ENCODE data around the gene BGN. TPM values are rescaled to one million over a fixed set of nuclear protein-coding genes. Genes with fewer than 3 reads are reported as not detected.

BGN gene
- total RNA-seq, 1 experiment from 2014 or later = not detected

DNA sequence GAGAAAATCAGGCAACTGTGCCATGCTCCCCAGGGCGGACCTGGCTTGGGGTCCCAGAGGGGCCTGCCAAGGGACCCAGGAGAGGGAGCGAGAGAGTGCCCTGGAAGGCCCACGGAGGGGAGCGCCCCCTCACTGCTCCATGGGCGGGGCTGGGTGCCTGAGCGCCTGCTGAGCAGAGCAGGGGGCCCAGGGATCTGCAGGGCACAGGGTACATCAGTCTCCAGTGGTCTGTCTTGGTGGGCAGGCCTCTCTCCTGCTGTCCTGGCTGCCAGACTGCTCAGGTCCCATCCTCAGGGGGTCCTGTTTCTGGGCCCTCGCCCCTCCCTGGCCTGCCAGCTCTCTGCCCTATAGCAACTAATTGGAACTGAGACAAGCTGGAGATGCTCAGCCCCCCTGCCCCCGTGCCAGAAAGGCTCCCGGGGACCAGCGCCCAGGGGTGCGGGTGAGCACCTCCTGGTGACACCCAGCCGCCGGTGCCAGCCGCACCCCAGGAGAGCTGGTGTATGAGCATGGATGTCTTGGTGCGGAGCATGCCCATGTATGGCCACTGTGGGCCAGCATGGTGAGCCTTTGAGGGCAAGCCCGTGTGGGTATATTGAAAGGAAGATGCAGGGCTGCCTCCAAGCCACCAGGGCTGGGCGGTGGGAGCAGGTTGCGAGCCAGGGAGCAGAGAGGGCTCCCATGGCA is 1.3 kb downstream of the BGN start:
- Histone ChIP-seq H3K27me3 (ENCODE audit: low read length) (peaks cover 14% of the 10 kb centered on the region), H3K27ac (ENCODE audit: low read length) (no peak overlapping the region), H3K36me3 (ENCODE audit: low read depth, low read length) (no peaks in the 10 kb centered on the region), H4K20me1 (ENCODE audit: low read length) (no peaks in the 10 kb centered on the region), H3K79me2 (ENCODE audit: low read length) (no peaks in the 10 kb centered on the region), H3K9me2 (replicated peaks; ENCODE audit: low read length) (no peaks in the 10 kb centered on the region), H3K4me1 (ENCODE audit: insufficient read depth, low read length) (no peaks in the 10 kb centered on the region), H3K4me3 (ENCODE audit: low read length) (no peak overlapping the region), H3K9me3 (ENCODE audit: low read length) (no peaks in the 10 kb centered on the region), H3K9ac (ENCODE audit: low read length) (no peak overlapping the region), H3K4me2 (ENCODE audit: low read length) (no peak overlapping the region), H3F3A (ENCODE audit: low read length, unreplicated experiment) (no peaks in the 10 kb centered on the region), H2AFZ (ENCODE audit: low read length) (no peak overlapping the region)
- ChIA-PET POLR2A (ENCODE audit: unreplicated experiment) (no interaction called here), CTCF (no interaction called here)
- BruUV-seq (replicated peaks) = no TSS peak
- TF ChIP-seq EZH2 (IDR thresholded peaks at IDR 0.05; ENCODE audit: low read length, unreplicated experiment) = no peak
- TF ChIP-seq, protein P1, sequence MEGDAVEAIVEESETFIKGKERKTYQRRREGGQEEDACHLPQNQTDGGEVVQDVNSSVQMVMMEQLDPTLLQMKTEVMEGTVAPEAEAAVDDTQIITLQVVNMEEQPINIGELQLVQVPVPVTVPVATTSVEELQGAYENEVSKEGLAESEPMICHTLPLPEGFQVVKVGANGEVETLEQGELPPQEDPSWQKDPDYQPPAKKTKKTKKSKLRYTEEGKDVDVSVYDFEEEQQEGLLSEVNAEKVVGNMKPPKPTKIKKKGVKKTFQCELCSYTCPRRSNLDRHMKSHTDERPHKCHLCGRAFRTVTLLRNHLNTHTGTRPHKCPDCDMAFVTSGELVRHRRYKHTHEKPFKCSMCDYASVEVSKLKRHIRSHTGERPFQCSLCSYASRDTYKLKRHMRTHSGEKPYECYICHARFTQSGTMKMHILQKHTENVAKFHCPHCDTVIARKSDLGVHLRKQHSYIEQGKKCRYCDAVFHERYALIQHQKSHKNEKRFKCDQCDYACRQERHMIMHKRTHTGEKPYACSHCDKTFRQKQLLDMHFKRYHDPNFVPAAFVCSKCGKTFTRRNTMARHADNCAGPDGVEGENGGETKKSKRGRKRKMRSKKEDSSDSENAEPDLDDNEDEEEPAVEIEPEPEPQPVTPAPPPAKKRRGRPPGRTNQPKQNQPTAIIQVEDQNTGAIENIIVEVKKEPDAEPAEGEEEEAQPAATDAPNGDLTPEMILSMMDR (conservative IDR thresholded peaks at IDR 0.05; ENCODE audit: low read depth, low read length) = no peak
- TF ChIP-seq EZH2phosphoT487 (IDR thresholded peaks at IDR 0.05; ENCODE audit: borderline replicate concordance, low read length) = no peak
- no peak for DNase-seq
- no peak for ATAC-seq
- intact Hi-C loops (cut with micrococcal nuclease) = no loop called here

DNA sequence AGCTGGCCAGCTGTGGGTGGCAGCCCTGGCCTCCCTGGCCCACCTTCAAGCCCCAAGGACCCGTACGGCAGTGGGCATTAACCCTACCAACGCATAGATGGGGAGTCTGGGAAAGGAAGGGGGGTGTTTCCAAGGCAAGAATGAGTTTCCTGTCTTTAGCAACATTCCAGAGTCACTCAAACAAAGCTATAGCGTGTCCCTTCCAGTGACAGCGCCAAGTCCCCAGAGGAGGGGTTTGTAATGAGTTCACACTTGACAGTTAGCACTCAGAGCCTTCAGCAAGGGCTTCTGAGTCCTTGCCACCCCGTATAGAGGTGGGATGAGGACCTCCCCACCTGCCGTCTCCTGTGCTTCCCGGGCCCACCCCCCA is 1.8 kb downstream of the BGN start:
- TF ChIP-seq, protein P1 (conservative IDR thresholded peaks at IDR 0.05; ENCODE audit: low read depth, low read length) = no peak
- TF ChIP-seq EZH2 (IDR thresholded peaks at IDR 0.05; ENCODE audit: low read length, unreplicated experiment) (no peak), EZH2phosphoT487 (IDR thresholded peaks at IDR 0.05; ENCODE audit: borderline replicate concordance, low read length) (no peak)
- H3K9me2 ChIP-seq (replicated peaks; ENCODE audit: low read length) = no peaks in the 10 kb centered on the region
- no peak overlapping the region for H3K9ac ChIP-seq (ENCODE audit: low read length)
- H3F3A ChIP-seq (ENCODE audit: low read length, unreplicated experiment) = no peaks in the 10 kb centered on the region
- no peak overlapping the region for H3K27ac ChIP-seq (ENCODE audit: low read length)
- DNase-seq (no peak), ATAC-seq (no peak)
- no peaks in the 10 kb centered on the region for H3K36me3 ChIP-seq (ENCODE audit: low read depth, low read length)
- no peaks in the 10 kb centered on the region for H3K79me2 ChIP-seq (ENCODE audit: low read length)
- H3K4me3 ChIP-seq (ENCODE audit: low read length) = no peak overlapping the region
- H4K20me1 ChIP-seq (ENCODE audit: low read length) = no peaks in the 10 kb centered on the region
- H3K9me3 ChIP-seq (ENCODE audit: low read length) = no peaks in the 10 kb centered on the region
- H3K27me3 ChIP-seq (ENCODE audit: low read length) = peaks cover 14% of the 10 kb centered on the region
- BruUV-seq (replicated peaks) = no TSS peak
- POLR2A ChIA-PET (ENCODE audit: unreplicated experiment) = no interaction called here
- CTCF ChIA-PET = no interaction called here
- H3K4me2 ChIP-seq (ENCODE audit: low read length) = no peak overlapping the region
- no peaks in the 10 kb centered on the region for H3K4me1 ChIP-seq (ENCODE audit: insufficient read depth, low read length)
- no peak overlapping the region for H2AFZ ChIP-seq (ENCODE audit: low read length)
- intact Hi-C loops (cut with micrococcal nuclease) = no loop called here

DNA sequence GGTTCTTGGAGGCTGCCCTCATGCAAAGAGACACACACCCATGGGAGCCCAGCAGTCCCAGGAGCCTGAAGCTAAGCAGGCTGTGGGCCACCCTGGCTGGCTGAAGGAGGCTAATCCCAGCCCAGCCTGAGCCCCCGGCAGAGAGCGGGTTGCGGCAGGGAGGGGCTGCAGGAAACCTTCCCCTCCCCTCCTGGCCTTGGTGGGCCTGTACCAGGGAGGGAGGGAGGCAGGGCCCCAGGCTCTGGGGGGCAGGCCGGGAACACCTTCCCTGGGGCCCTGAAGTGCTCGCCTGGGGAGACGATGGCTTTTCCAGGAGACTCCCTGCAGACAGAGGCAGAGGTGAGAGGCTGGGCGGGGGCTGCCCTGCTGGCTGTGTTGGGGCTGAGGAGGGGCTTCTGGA is 3.7 kb downstream of the BGN start:
- H3K9ac ChIP-seq (ENCODE audit: low read length) = no peak overlapping the region
- no peak overlapping the region for H3K27ac ChIP-seq (ENCODE audit: low read length)
- no peak for ATAC-seq
- peaks cover 14% of the 10 kb centered on the region for H3K27me3 ChIP-seq (ENCODE audit: low read length)
- DNase-seq = no peak
- no peaks in the 10 kb centered on the region for H3K79me2 ChIP-seq (ENCODE audit: low read length)
- POLR2A ChIA-PET (ENCODE audit: unreplicated experiment) = no interaction called here
- H3K4me3 ChIP-seq (ENCODE audit: low read length) = no peak overlapping the region
- H3K4me1 ChIP-seq (ENCODE audit: insufficient read depth, low read length) = no peaks in the 10 kb centered on the region
- no peak overlapping the region for H2AFZ ChIP-seq (ENCODE audit: low read length)
- H3F3A ChIP-seq (ENCODE audit: low read length, unreplicated experiment) = no peaks in the 10 kb centered on the region
- H3K36me3 ChIP-seq (ENCODE audit: low read depth, low read length) = no peaks in the 10 kb centered on the region
- no peaks in the 10 kb centered on the region for H3K9me2 ChIP-seq (replicated peaks; ENCODE audit: low read length)
- no TSS peak for BruUV-seq (replicated peaks)
- no peaks in the 10 kb centered on the region for H3K9me3 ChIP-seq (ENCODE audit: low read length)
- no peak overlapping the region for H3K4me2 ChIP-seq (ENCODE audit: low read length)
- CTCF ChIA-PET = no interaction called here
- intact Hi-C loops (cut with micrococcal nuclease) = no loop called here
- H4K20me1 ChIP-seq (ENCODE audit: low read length) = no peaks in the 10 kb centered on the region
- TF ChIP-seq EZH2 (IDR thresholded peaks at IDR 0.05; ENCODE audit: low read length, unreplicated experiment) (no peak), EZH2phosphoT487 (IDR thresholded peaks at IDR 0.05; ENCODE audit: borderline replicate concordance, low read length) (no peak)
- TF ChIP-seq, protein P1 (conservative IDR thresholded peaks at IDR 0.05; ENCODE audit: low read depth, low read length) = no peak
